Esophagus mucosa (tissue), 1 donor: ENCODE data around the gene LAMC2. TPM values are rescaled to one million over a fixed set of nuclear protein-coding genes. Genes with fewer than 3 reads are reported as not detected.

Source experiments
- ATAC-seq: fragments of 200-7000 bp; cut with Tn5 transposase; one replicate; pipeline ENCODE4 v1.9.1; 2020
- total RNA-seq: library from RNA; stranded (reverse); gene quantifications from one replicate; pipeline ENCODE4 v1.2.4, GENCODE V29; 2023
- donor health status: DM: yes; HTN: yes; CAD: no.

The LAMC2 gene
- total RNA-seq, 1 donor from 2014 or later: 15.9 TPM

DNA sequence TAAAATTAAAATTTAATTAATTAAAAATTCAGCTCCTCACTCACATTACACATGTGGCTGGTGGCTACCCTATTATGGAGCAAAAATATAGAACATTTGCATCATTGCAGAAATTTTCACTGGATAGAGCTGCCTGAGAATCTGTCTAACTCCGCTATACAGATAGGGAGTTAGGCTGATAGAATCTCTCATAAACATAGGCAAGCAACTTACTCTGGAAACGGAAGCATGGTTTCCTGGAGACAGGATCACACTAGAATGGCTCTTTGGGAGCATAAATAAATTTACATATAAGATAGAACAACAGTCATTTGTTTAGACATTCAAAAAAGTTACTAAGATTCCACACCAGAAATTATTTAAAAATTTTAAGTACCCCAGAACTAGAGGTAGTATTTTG is 12.2 kb upstream of the LAMC2 start:
- no peak for ATAC-seq

DNA sequence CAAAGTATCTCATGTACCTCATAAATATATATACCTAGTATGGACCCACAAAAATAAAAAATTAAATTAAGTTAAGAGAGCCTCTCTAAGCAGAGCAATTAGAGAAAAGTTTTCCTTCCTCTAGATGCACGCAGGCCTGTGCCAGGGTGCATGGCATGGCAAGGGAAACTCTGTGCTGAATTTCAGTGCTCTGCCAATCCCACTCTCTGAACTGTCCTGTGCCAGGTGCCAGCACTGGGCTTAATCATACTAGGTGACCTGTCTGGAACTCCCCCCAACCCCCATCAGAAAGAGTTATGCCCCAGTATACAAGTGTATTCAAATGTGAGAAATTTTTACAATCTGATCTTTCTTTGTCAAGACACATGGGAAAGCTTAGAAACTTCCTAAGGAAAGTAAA is 10.4 kb upstream of the LAMC2 start:
- no peak for ATAC-seq

DNA sequence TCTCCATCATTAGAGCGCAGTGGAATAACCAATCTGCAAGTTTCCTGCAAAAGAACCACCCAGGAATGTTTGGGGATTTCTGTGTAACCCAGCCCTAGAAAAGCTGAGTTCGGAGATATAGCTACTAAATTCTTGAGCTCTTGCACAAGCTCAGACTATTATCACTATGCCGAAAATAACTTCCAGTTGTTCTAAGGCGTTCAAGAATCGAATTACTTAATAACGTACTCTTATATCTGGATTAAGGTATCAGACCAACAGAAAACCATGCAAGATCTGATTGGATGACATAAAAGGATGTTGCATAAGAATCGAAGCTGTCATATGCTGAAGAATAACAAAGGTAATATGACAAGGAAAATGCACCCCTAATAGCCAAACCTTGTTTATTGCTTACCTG is 7.5 kb upstream of the LAMC2 start:
- no peak for ATAC-seq

DNA sequence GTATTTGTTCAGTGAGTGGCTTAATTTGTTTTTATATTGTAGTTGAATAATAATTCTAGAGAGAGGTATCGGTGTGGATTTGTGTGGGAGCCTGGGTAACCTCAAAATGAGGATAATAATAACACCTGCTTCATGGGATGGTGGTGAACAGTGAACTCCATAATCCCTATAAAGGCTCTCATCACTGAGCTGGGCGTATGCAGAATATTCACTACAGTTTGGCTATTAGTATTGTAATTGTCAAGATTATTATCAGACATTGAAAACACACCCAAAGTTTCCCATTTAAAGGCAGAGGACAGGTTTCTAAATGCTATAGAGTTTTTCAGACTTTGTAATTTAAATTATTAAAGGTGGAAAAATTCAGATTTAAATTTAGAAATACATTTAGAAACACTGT is 7.0 kb upstream of the LAMC2 start:
- no peak for ATAC-seq

DNA sequence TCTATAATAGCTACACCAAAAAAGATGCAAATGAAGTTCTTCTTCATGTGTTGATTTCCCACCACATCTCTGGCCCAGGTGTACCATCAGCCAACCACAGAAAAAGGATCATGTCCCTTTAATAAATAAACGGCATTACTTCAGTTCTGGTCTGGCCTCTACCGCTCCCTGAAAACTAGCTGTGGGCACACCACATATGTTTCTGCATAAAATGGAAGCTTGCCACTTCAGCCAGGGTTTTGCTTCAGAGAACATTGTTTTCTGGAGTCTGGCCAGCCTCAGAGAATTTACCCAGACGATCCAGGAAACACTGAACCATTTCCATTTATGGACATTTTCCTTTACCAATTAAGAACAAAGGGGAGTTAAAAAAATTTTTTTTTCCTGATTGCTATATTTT is 5.8 kb upstream of the LAMC2 start:
- peak; percentile 53 for ATAC-seq

DNA sequence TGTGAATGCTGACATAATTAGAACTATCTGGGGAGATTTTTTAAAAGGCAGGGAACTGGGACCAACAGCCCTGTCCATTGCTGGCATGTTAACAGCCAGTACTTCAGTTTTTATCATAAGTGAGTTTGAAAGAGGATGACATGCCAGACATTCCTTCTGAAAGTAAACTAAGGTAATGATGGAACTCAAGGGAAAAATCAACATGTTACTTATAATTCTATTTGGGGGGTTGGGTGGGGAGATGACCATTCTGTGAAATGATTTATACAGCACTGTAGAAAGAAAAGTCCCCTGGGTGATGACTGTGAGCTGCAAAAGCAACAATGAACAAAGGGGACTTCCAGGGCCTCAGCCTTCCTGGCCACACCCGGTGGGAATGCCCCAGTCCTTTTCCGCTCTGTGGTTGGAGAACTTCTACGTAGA is 5.4 kb upstream of the LAMC2 start:
- peak; percentile 66 for ATAC-seq

DNA sequence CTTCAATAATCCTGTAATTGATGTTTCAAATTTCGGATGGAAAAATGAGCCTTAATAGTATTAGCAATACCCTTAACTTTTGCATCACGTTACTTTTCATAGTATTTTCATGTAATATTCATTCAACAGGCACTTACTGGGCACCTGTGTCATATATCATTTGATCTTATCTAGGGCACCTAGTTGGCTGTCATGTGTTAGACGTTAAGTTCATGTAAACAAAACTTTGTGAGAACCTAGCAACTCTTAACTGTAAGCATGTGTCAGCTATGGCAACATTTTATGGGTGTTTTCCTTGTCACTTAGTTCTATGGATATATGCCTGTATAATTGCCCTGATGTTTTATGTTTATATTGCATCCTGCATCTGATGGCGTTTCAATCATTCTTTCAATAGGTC is 777 bp downstream of the LAMC2 start:
- ATAC-seq: no peak

DNA sequence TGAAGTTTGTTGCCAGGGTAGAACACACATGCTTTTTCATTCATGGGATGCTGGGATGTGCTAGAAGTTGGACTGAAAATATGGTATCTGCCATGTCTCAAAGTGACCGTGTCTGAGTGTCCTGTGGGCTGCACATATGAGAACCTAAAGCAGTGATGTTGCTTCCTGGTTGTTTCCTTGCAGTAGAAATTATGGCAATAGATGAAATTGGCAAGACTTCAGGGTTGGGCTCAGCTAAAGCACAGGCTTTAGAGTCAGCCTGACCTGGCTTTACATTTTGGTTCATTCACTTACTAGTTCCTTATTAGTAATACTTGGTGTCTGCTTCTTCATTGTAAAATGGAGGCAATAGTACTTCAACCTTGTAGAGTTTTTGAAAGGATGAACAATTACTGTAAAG is 2.2 kb downstream of the LAMC2 start:
- ATAC-seq: no peak

DNA sequence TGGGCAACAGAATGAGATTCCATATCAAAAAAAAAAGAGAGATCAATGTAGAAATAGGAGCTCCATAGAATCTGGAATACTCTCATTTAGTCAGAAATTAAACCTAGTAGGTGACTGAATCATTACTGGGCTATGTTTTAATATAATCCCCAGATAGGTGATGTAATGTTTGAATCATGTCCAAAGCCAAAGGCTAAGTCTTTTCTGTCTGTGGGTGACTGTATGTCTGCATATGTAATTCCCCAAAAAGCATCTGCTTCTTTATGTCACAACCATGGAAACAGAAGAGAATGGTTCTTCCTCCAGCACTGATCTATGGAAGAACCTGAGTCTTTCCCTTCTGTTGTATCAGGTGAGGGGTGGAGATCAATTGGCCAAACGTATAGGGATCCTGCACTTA is 5.8 kb downstream of the LAMC2 start:
- peak; percentile 67 for ATAC-seq

DNA sequence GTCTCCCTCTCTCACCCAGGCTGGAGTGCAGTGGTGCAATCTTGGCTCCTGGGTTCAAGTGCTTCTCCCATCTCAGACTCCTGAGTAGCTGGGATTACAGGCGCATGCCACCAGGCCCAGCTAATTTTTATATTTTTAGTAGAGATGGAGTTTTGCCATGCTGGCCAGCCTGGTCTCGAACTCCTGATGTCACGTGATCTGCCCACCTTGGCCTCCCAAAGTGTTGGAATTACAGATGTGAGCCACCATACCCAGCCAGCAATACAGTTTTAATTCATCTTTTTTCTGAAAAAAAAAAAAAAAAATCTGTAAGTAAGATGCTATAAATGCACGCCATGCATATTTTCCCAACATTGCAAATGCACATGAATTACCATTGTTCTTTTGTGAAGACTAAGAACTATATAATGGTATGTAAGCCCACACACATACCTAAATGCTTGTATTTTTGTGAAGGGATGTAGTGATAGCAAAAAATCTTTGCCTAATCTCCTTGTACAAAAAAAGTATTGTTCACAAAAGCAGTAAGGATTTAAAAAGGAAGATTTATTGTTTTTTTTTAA is 8.0 kb downstream of the LAMC2 start:
- no peak for ATAC-seq

DNA sequence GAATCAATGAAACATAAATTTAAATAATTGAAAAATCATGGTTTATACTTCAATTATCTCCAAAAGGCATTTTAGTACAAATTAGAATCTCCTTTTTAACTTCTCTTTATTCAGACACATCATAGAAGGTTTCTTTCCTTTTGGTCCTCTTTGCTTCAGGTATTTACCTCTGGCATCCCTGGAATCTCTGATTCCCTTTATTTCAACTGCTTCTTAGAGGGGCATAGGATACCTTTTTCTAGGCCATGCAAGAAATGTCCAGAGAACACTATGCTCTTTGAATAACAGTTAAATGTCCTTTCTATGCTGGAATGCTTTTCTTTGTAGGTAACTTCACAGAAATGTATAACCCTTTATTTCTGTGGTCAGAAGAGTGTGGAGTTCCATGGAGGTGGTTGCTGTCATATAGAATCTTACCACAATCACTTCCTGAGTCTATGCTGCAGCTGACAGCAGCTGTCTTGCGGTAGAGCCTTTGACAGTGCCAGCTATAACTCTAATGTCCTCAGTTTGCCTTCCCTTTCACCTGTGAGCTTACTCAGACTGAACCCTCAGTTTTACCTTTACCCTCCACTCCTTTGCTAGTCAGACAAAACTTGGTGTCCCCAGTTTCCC is 8.6 kb downstream of the LAMC2 start:
- no peak for ATAC-seq

DNA sequence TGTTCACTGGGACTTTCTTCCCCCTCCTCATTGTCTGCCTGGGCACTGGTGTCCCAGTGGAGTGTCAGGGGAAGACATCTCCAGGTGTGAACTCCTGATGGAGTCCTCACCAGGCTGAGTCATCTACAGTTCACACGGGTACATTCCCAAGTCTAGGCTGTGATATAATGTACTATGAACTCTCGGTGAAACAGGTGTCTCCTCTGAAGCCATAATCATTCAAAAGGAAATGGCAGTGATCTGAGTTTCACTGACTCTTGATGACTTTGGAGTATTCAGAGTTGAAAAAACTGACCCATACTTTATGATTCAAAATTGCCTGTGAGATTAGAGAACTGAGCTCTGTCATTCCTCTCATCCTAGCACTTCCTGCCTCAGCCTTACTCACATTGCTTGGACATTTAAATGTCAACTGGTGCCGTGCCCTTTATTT is 9.1 kb downstream of the LAMC2 start:
- no peak for ATAC-seq

DNA sequence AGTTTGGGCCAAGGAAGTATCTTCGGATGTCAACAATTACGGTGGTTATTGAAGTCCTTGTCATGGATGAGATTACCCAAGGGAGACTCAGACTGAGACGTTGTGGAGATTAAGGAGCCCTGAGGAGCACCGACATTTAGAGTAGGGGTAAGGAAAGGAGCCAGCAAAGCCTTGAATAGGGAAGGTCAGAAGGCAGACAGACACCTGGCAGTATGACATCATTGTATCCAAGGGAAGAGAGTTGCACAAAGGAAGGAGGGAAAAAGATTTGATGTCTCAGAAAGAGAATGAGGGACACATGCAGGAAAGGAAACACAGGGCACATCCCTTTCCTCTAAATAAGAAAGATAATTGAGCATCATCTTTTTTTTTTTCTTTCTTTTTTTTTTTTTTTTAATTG is 11.7 kb downstream of the LAMC2 start:
- no peak for ATAC-seq

DNA sequence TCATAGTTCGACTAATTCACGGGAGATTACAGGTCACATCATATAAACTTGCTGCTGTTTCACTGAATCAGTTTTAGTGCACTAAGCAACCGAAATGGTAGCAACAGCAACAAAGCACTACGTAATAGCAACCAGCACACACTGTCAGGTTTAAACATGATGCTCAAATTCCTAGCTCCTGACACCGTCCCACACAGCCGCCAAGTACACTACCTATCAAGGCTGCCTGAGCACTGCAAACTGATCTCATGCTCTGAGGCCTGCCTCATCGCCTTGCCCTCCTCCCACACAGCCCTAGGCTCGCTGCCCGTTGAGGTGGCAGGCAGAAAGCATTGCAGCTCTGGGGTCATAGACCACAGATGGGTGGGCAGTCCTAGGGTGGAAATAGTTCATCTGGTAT is 12.4 kb downstream of the LAMC2 start:
- ATAC-seq: peak; percentile 98

DNA sequence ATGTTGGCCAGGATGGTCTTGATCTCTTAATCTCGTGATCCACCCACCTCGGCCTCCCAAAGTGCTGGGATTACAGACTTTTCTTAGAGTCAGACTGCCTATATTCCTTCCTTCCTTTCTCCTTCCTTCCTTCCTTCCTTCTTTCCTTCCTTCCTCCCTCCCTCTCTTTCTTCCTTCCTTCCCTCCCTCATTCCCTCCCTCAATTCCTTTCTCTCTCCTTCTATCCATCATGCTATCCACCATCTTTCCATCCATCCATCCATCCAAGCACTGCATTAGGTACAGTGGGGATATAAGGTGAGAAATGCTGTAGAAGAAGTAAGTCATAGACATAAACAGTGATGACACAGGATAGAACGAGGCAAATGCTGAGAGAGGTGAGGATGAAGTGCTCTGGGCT is 13.2 kb downstream of the LAMC2 start:
- ATAC-seq: no peak

DNA sequence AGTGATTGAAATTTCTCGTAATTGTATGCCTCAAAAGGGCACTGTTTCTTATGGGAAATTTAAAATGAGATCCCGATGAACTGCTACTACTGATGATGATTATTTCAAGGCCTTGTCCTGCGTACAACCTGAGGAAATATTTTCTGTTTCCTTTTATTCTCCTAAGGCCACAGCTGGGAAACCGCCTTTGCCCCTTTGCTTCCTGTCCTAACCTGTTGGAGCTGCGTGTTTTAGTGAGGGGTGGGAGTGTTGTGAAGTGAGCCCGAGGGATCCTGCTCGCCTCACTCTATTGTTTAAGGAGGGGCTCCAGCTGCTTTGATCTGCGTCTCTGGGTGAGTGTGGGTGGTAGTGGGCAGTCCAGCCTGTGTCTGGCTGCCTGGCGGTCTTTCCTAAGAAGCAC is 14.4 kb downstream of the LAMC2 start:
- no peak for ATAC-seq

DNA sequence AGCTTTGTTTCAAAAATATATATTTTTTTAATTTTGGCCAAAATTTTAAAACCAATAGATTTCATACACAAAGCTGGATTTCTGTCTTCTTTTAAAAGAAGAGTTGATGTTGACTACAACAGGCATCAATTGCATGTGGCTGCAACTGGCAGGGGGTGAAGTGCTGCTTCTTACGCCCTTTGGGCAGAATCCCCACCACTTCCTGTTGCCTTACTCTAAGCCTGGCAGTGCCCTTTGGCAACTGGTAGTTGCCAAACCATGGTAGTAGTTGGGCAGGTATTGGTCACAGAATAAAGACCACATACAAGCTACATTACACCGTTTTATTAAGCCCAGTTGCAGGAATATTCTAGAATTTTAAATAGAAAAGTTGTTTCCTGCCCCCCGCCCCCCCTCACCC is 17.0 kb downstream of the LAMC2 start:
- no peak for ATAC-seq

DNA sequence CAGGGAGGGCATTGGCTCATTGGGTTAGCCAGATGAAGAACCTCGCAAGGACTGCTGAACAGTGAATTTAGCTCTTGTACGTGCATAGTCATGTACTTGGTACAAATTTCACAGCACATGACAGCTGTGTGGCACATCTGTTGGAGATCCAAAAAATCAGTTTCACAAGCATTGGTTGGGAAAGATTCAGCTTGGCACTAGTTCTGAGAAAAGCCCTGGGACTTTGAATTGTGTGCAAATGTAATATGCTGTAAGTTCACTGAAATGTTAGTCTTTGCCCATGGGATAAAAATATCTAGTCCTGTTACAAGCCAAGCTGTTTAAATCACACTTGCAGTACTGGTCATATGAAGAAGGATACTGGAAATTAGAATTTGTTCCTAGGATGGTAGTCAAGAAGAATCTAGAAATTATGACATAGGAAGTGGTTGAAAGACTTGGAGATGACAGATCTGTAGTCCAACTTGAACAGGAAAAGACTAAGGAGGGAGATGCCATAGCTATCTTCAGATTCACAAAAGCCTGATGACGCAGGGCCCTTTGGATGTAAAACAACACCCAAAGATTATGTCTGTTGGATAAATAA is 19.2 kb downstream of the LAMC2 start:
- peak; percentile 16 for ATAC-seq

DNA sequence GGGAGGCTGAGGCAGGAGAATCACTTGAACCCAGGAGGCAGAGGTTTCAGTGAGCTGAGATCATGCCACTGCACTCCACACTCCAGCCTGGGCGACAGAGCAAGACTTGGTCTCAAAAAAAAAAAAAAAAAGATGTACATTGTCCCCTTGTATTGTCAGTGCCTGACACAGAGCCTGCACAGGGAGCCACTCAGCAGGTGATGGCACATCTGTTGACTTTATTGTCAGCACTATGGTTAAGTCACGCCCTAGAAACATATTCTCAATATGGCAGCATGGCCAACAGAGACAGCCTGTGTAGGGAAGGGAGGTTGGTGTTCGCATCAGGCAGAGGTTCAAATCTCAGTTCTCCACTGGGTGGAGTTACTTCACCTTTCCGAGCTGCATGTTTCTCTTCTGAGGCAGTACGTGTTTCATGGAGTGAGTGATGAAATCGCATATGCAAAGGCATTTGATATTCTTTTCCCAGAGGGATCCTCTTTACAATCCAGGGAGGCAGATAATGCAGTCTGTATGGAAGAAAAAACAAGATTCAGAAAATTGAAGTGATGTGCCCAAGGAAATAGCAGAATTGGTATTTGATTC is 20.6 kb downstream of the LAMC2 start:
- no peak for ATAC-seq

DNA sequence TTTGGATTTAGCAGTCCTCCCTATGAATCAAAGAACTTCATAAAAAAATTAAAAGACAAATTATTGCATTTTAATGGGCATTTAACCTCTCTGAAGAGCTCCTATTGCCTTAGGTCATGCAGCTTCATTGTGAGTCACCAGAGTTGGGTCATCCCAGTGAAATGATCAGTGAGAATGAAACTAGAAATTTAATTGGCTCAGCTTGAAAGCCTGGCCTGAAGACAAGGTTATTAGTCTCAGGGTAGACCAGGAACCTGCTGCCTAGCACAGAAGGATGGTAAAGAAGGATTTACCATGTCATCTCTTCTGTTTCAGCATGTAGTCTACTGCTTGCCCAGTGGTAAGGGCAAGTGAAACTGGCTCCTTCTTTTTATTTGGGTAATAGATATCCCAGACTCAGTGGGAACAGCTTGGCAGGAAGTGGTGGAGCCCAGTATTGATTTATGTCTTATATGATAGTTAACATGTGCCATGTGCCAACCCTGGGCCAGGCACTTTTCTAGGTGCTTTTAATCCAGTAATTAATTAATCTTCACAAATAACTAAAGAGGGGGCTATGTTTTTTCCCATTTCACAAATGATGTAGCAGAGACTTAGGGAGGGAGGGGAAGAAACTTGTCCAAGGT is 23.6 kb downstream of the LAMC2 start:
- peak; percentile 89 for ATAC-seq

DNA sequence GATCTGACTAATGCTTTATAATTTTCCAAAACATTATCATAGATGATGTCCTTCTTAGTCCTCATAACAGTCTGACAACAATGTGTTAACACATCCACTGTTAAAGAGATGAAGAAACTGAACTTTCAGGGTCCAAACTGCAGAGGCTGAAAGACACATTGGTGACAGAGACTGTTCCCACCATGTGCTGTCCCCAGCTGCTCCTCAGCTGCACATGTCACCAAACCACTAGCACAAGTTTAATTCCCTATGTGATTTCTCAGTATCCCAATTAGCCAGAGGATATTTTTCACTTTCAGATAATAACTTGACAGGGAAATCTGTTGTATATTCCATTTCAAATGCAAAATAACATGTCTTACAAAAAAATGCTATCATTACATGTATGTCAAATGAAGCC is 24.6 kb downstream of the LAMC2 start:
- ATAC-seq: no peak

DNA sequence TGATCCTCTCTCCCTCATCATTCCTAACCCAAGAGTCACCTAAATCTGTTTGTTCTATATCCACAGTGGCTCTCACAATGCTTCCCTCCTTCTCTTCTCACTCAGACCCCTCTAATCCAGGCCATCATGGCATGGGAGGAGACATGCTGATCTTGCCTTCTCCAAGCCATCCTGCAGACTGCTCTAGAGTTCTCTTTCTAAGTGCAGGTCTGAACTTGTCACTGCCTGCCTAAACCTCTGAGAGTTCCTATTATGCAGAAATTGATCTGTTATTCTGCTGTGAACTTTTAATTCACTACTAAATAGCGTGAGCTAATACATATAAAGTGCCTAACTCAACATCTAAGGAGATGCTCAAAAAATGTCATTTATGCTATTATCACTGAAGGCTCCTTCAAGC is 26.8 kb downstream of the LAMC2 start:
- ATAC-seq: peak; percentile 43

DNA sequence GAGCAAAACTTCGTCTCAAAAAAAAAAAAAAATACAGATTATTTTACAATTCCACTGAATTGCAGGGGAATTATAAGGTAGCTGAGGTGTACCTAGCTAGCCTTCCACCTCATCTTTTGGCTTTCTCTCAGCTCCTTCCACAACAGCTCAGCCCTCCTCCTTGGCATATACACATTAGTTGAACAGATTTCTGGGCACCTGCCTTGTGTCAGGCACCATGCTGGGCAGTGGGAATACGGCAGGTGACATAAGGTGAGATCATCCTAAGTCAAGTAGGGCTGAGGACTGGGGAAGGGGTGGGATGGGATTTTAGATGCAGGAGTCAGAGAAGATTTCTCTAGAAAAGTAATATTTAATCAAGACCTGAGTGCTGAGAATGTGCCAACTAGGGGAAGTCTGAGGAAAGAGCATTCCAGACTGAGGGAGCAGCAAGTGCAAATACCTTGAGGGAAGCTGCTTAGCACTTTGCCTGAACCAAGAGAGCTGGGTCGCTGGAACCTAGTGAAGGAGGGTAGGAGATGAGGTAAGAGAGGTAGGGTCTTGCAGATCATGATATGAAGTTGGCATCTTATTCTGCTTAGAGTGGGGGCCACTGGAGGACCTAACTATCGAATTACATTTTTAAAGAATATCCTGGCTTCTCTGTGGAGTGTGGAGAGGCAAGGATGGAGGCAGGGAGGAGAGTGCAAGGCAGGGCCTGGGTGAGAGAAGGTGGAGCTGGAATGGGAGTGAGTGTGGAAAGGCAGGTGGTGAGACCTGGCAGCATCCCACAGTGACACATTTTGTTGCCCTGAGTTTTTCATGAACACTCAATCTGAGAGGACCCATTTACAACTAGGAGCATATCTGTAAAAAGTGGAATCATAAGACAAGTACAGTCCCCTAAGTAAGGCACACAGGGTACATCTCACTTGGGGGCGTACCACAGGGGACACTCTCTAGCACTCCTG is 28.2 kb downstream of the LAMC2 start:
- no peak for ATAC-seq
